DND-41 (cell line): ENCODE measurements around the gene LAMA4.

Source experiments
- CTCF ChIP-seq: IDR thresholded peaks from 2 replicates; pipeline ENCODE4 v1.5.1; 2012; ENCODE audit warnings: borderline replicate concordance, low read length, moderate library complexity, mild to moderate bottlenecking; ENCODE audit not compliant: poor library complexity, severe bottlenecking; ENCODE audit errors: extremely low read depth
- EZH2 ChIP-seq: IDR thresholded peaks from 3 replicates; pipeline ENCODE4 v1.6.1; 2012; ENCODE audit warnings: borderline replicate concordance, low read depth, mild to moderate bottlenecking, moderate library complexity, low read length, inconsistent platforms; ENCODE audit not compliant: severe bottlenecking

GRCh38 chr6:112197636-112198035 lies 56.7 kb downstream of the LAMA4 start:
- TF ChIP-seq CTCF (no peak), EZH2 (no peak)
